HG02759 (cell line): ENCODE data around the gene CACNA1C.

Experiments used
- ATAC-seq: cut with Tn5 transposase; IDR thresholded peaks from one replicate; pipeline ENCODE4 v1.9.1; 2021; ENCODE audit warnings: mild to moderate bottlenecking, moderate library complexity; ENCODE audit not compliant: unreplicated experiment

Gene CACNA1C

GRCh38 chr12:2555487-2556082 lies 502.8 kb downstream of the CACNA1C start:
- ATAC-seq, result no peak

DNA sequence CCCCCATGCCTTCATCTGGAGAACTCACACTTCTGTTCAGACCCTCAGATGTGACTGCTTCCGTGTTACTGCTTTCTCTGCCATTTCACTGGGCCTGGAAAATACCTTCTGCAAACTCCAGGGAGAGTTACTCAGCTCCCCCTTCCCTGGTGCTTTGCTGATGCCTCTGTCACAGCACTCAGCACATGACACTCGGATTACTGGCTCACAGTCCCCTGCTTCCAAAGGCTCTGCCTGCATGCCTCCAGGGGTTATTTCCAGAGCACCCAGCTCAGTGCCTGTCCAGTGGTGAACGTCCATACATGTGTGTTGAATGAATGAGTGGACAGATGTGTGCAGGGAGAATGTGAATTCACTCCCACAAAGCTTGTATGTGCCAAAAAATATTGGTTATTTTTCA lies 504.8 kb downstream of the CACNA1C start:
- no peak for ATAC-seq

DNA sequence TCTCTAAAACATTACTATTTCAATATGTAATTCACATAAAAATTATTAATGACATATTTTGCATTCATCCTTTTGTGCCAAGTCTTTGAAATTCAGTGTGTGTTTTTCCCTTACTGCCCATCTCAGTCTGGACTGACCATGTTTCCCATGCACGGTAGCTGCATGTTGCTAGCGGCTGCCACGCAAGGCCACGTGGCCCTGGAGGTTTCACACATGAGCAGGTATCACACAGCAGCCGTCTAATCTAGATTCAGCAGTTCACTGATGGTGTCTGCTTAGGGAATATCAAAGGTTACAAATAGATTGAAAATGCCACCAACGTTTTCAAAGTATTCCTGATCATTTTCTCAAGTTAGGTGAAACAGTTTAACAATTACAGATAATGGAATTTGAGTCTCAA lies 507.1 kb downstream of the CACNA1C start:
- ATAC-seq, result no peak

- no peak for ATAC-seq
Measured at GRCh38 chr12:2560356-2560755, 507.6 kb downstream of the CACNA1C start.

GRCh38 chr12:2561367-2561766 lies 508.6 kb downstream of the CACNA1C start:
- ATAC-seq, result no peak

DNA sequence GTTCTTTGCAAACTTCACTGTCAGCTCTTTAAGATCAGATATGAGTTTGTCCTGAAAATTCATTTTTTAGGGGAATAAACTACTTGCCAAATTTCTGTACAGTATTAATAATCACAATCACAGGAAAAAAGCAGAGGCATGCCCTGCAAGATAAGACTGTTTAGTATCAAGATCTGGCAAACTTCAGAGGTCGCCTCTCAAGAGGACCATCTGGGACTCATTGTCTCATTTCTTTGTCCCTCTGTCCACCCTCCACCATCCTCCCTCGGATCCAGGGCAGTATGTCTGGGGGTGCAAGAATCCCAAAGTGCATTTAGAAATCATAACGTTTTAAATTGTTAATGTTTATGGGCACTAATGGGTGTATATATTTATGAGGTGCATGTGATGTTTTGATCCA lies 509.6 kb downstream of the CACNA1C start:
- ATAC-seq, result no peak

- ATAC-seq, result no peak
Measured at GRCh38 chr12:2563709-2564108, 510.9 kb downstream of the CACNA1C start.

- ATAC-seq, result no peak
Measured at GRCh38 chr12:2566161-2566560, 513.4 kb downstream of the CACNA1C start.

GRCh38 chr12:2567711-2568110 lies 514.9 kb downstream of the CACNA1C start:
- no peak for ATAC-seq

GRCh38 chr12:2570562-2570961 lies 517.8 kb downstream of the CACNA1C start:
- ATAC-seq, result no peak

GRCh38 chr12:2574355-2574935 lies 521.7 kb downstream of the CACNA1C start:
- ATAC-seq, result no peak

DNA sequence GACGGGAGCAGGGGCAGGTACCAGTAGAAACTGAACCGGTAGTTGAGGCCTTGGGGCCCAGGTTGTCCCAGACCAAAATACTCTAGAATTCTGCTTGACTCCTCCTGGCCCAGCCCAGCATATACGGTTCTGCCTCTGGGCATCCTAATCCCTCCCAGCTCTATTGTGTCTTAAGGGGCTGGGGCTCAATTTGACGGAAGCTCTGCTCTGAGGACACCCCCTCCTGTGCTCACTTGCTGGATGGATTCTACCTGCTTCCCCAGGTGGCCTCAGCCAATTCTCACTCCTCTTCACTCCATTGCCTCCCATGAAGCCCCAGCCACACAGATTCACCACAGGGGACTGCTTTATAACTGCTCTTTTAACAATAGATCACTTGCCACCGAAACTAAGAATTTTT lies 522.5 kb downstream of the CACNA1C start:
- ATAC-seq, result no peak

- no peak for ATAC-seq
Measured at GRCh38 chr12:2578211-2578610, 525.4 kb downstream of the CACNA1C start.

- ATAC-seq, result no peak
Measured at GRCh38 chr12:2578772-2579171, 526.0 kb downstream of the CACNA1C start.

DNA sequence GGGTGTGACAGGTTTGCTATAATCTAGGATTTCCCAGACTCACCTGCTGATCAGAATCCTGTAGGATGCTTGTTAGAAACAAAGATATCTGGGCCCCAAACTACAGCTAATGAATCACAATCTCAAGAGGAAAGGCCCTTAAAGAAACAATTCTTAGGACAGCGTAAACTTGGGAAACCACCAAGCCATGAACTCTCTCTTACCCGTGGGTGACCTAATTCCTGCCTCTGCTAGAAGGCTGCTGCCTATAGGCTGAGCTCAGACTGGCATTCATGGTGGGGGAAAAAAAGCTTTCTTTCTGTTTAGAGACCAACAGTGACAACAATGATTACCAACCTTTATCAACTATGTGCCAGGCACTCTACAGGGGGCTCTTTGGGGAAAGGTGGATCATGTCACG lies 528.0 kb downstream of the CACNA1C start:
- ATAC-seq, result no peak

GRCh38 chr12:2581293-2582045 lies 528.7 kb downstream of the CACNA1C start:
- no peak for ATAC-seq

DNA sequence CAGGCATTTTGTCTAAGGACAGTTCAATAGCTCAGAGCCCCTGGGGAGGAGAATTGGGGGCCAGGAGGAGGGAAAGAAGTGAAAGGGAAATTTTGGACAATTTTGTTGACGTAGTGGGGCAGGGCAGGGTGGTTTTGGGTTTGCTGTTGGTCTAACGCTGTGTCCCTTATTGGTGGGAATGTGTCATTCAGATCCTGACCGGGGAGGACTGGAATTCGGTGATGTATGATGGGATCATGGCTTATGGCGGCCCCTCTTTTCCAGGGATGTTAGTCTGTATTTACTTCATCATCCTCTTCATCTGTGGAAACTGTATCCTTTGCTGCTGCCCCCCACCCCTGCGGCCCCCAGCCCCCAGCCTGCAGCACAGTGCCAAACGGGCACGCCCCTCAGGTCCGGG lies 529.8 kb downstream of the CACNA1C start:
- ATAC-seq, result no peak

DNA sequence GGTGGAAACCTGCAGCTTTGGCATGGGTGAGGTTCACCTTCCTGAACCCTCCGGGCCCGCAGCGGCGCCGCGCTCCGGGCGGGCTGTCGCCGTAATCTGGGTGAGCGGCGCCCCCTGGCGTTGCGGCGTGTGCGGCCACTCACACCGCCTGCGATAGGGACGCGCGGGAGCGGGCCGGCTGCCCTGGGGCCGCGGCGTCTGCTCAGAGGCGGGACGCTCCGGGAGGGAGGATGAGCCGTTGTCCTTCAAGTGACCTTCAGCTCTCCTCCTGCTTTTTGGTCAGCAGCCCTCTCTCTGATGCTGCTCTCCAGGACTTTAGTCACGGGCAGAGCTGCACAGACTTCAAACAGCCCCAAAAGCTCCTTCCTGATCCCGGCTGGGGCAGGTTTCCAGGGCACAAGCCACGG lies 530.3 kb downstream of the CACNA1C start:
- peak; percentile 47 for ATAC-seq

DNA sequence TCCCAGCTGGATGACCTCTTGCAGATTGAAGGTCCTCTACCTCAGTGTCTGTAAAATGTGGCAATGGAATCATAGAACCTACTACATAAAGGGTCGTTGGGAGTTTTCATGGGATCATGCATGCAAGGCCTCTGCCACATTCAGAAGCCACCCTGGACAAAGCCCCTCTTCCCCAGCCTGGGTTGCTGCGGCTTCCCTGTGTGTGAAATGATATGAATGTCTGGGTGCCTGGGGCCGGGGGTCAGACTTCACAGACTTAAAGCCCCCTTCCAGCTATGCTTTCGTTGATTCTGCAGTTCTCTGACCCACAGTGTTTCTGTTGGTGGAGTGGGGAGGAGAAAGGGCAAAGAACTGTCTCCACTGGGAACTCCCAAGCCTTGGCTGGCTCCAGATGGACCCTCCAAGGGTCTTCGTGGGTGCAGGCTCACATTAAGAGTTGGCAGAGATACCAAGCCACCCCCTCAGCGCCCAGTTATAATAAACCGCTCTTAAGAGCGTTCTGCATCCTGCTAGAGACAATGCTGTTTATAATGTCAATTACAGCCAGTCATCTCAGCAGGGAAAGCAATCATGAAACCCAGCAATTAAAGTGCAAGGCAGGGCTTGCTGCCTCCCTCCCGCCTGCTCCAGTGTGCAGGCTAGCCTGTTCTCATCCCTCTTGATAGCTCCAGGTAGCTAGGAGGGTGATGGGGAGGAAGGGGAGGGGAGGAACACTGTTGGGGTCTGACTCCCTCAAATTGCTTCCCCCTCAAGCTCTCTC lies 531.0 kb downstream of the CACNA1C start:
- ATAC-seq, result no peak

DNA sequence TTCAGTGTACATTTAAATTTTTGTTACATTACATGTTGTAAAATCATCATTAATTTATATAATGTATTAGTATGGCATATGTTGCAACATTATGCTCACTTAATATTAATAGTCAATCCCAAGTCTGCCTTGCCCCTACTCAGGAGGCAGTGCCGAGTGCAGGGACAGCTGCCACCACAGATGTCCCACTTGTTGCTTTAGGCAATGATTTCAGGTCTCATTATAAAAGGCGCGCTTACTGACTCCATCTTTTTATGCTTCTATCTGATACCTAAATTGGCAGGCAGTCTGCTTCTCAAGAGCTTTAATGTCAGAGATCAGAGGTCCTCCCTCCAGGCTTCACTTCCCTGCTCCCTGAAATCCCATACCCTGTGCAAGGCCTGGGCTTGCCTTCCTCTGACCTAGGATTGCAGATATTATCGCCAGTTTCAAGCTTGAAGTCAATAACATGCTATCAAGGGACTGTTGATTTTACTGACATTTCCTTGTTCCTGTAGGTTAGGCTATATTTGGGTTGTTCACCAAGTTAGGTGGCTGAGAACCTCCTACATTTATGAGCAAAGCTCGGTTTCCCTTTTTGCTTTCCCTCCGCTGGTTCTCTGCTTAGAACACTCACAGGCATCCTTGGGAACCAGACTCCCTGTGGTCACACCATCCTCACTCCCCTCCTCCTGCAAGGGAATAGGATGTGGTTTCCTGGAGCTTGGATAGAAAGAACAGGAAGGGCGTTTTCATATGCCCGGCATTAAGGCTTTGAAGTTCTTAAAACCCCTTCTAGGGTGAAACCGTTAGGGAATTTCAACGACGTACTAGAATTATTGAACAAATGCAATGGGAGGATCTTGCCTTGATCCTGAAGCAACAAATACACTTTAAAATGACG lies 533.6 kb downstream of the CACNA1C start:
- no peak for ATAC-seq

DNA sequence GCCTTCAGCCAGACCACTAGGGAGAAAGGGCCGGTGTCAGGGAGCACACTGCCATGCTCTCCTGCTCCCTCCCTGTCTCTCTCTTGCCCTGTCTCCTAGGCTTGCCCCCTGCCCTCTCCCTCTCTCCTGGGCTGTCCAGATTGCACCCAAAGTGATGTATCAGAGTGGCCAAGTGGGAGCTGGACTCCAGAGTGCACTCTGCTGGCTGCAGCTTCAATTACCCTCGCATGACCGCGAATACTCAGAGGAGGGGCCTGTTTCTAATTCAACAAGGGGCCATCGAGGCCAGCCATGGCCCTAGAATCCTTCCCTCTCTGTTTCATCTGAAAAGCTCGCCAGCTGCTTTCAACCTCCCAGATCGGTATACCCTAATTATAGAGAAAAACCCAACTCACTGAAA lies 535.6 kb downstream of the CACNA1C start:
- no peak for ATAC-seq
